Measurements from ENCODE around the gene GSC2.

- TF ChIP-seq POLR2A (IDR thresholded peaks at IDR 0.05) (no peak), CTCF (IDR thresholded peaks at IDR 0.05) (no peak)
These were observed 35.0 kb downstream of the GSC2 start for GRCh38 chr22:19114984-19115552.

All from ovary (tissue), 3 donors.